Measurements from ENCODE around the gene PRKCH.

PRKCH gene

GRCh38 chr14:61381553-61381952, 60.2 kb downstream of the PRKCH start:
- Histone ChIP-seq H3K27ac (ENCODE audit: low read depth, low read length) (no peak overlapping the region), H3K36me3 (ENCODE audit: control insufficient read depth, insufficient read depth, low read length) (no peaks in the 10 kb centered on the region), H3K4me1 (ENCODE audit: control insufficient read depth, insufficient read depth, low read length) (0 out of 2 replicates have a peak, but pooled peaks cover 4% of the 10 kb centered on the region)

DNA sequence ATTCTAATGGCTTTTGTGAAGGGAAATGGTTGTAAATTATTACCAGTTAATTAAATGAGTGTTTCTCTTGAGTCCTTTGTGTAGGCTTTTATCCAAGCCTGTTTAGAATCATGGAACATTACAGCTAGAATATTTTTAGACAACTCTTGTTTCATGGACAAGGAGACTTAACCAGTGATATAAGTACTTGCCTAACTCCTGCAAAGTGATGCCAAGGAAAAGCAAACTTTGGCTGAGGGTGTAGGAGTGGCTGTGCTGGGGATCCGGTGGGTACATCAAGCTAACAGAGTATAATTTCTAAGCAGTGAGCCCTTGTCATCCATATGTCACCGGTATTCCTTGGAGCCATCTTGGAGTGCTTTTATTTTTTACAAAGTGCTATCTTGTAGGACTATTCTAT, 61.5 kb downstream of the PRKCH start:
- Histone ChIP-seq H3K27ac (ENCODE audit: low read depth, low read length) (no peak overlapping the region), H3K4me3 (ENCODE audit: low read depth, low read length) (no peak overlapping the region), H3K4me1 (ENCODE audit: control insufficient read depth, insufficient read depth, low read length) (0 out of 2 replicates have a peak, but pooled peaks cover 4% of the 10 kb centered on the region), H3K36me3 (ENCODE audit: control insufficient read depth, insufficient read depth, low read length) (no peaks in the 10 kb centered on the region), H3K27me3 (ENCODE audit: control insufficient read depth, insufficient read depth, low read length) (no peaks in the 10 kb centered on the region), H3K9me3 (ENCODE audit: control insufficient read depth, insufficient read depth, low read depth, low read length) (no peaks in the 10 kb centered on the region), H3K9ac (ENCODE audit: low read length) (no peak overlapping the region)

More at GRCh38 chr14:61381553-61381952, 60.2 kb downstream of the PRKCH start:
- Histone ChIP-seq H3K4me3 (ENCODE audit: low read depth, low read length) (no peak overlapping the region), H3K27me3 (ENCODE audit: control insufficient read depth, insufficient read depth, low read length) (no peaks in the 10 kb centered on the region), H3K9me3 (ENCODE audit: control insufficient read depth, insufficient read depth, low read depth, low read length) (peaks cover 2% of the 10 kb centered on the region; the same call in 1 of the 2 replicates), H3K9ac (ENCODE audit: low read length) (no peak overlapping the region)

- H3K9me3 ChIP-seq (ENCODE audit: control insufficient read depth, insufficient read depth, low read depth, low read length): no peaks in the 10 kb centered on the region
- H3K4me1 ChIP-seq (ENCODE audit: control insufficient read depth, insufficient read depth, low read length): no peaks in the 10 kb centered on the region
- H3K27me3 ChIP-seq (ENCODE audit: control insufficient read depth, insufficient read depth, low read length): no peaks in the 10 kb centered on the region
- H3K36me3 ChIP-seq (ENCODE audit: control insufficient read depth, insufficient read depth, low read length): no peaks in the 10 kb centered on the region
- H3K9ac ChIP-seq (ENCODE audit: low read length): no peak overlapping the region
- no peak overlapping the region for H3K27ac ChIP-seq (ENCODE audit: low read depth, low read length)
- H3K4me3 ChIP-seq (ENCODE audit: low read depth, low read length): no peak overlapping the region
Measured at GRCh38 chr14:61385002-61385685, 63.8 kb downstream of the PRKCH start.

GRCh38 chr14:61386173-61386772, 64.9 kb downstream of the PRKCH start:
- Histone ChIP-seq H3K9ac (ENCODE audit: low read length) (no peak overlapping the region), H3K27me3 (ENCODE audit: control insufficient read depth, insufficient read depth, low read length) (no peaks in the 10 kb centered on the region), H3K4me3 (ENCODE audit: low read depth, low read length) (no peak overlapping the region), H3K9me3 (ENCODE audit: control insufficient read depth, insufficient read depth, low read depth, low read length) (no peaks in the 10 kb centered on the region), H3K27ac (ENCODE audit: low read depth, low read length) (no peak overlapping the region), H3K36me3 (ENCODE audit: control insufficient read depth, insufficient read depth, low read length) (no peaks in the 10 kb centered on the region), H3K4me1 (ENCODE audit: control insufficient read depth, insufficient read depth, low read length) (no peaks in the 10 kb centered on the region)

DNA sequence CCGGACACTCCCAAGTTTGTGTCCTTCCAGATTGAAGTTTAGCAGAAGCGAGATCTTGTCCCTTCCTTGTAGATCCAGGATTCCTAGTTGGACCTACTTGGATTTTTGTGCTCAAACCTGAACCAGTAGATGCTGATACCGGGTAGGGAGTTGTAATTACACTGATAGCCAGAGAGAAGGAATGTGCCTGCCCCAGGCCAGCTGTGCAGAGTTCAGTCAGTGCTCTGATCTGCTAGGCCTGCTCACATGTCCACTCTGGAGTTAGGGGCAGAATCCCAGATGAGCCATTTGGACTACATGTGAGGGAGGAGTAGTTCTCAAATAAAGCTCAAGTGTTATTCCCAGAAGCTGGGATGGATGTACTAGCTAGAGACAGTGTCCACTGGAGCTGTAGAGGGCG, 65.7 kb downstream of the PRKCH start:
- no peaks in the 10 kb centered on the region for H3K27me3 ChIP-seq (ENCODE audit: control insufficient read depth, insufficient read depth, low read length)
- H3K9ac ChIP-seq (ENCODE audit: low read length): no peak overlapping the region
- no peak overlapping the region for H3K27ac ChIP-seq (ENCODE audit: low read depth, low read length)
- no peaks in the 10 kb centered on the region for H3K36me3 ChIP-seq (ENCODE audit: control insufficient read depth, insufficient read depth, low read length)
- no peaks in the 10 kb centered on the region for H3K4me1 ChIP-seq (ENCODE audit: control insufficient read depth, insufficient read depth, low read length)
- H3K9me3 ChIP-seq (ENCODE audit: control insufficient read depth, insufficient read depth, low read depth, low read length): no peaks in the 10 kb centered on the region
- no peak overlapping the region for H3K4me3 ChIP-seq (ENCODE audit: low read depth, low read length)

DNA sequence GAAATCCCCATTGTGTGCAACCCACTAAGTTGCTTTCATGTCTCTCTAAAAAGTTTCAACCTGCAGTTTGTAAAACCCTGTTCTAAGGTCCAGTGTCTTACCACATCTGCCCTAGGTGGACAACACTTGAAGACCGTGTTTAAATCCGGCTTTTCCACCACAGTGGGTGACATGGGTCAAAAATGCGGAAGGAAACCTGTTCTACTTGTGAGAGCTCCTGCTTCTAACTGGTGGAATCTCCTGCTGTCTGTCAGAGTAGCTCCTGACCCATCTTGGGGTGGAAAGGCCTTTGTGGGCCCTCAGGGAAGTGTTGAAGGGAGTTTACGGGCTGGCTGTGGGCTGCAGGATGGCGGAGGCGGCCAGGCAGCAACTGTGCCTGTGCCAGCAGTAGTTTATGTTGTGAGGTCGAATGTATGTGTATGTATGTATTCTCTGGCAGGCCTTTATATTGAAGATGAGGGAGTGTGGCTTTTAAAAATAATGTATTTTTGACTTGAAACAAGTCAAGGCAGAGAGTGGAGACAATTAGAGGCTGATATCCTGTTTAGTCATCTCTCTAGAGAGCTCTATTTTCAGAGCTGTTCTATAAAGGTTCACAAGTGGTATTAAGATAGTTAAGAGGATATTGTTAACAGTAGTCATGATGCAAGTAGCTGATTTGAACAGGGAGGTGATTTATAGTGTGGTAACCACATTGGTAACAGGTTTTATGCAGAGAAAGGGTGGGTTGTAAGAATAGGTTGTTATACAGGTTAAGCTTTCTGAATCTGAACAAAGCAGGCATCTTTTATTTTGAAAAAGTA, 67.0 kb downstream of the PRKCH start:
- H3K9me3 ChIP-seq (ENCODE audit: control insufficient read depth, insufficient read depth, low read depth, low read length): no peaks in the 10 kb centered on the region
- H3K27me3 ChIP-seq (ENCODE audit: control insufficient read depth, insufficient read depth, low read length): no peaks in the 10 kb centered on the region
- no peak overlapping the region for H3K4me3 ChIP-seq (ENCODE audit: low read depth, low read length)
- H3K36me3 ChIP-seq (ENCODE audit: control insufficient read depth, insufficient read depth, low read length): no peaks in the 10 kb centered on the region
- H3K4me1 ChIP-seq (ENCODE audit: control insufficient read depth, insufficient read depth, low read length): no peaks in the 10 kb centered on the region
- H3K27ac ChIP-seq (ENCODE audit: low read depth, low read length): no peak overlapping the region
- H3K9ac ChIP-seq (ENCODE audit: low read length): no peak overlapping the region

GRCh38 chr14:61388976-61389576, 67.7 kb downstream of the PRKCH start:
- Histone ChIP-seq H3K9ac (ENCODE audit: low read length) (no peak overlapping the region), H3K9me3 (ENCODE audit: control insufficient read depth, insufficient read depth, low read depth, low read length) (no peaks in the 10 kb centered on the region), H3K27me3 (ENCODE audit: control insufficient read depth, insufficient read depth, low read length) (no peaks in the 10 kb centered on the region), H3K27ac (ENCODE audit: low read depth, low read length) (no peak overlapping the region), H3K4me1 (ENCODE audit: control insufficient read depth, insufficient read depth, low read length) (no peaks in the 10 kb centered on the region), H3K4me3 (ENCODE audit: low read depth, low read length) (no peak overlapping the region), H3K36me3 (ENCODE audit: control insufficient read depth, insufficient read depth, low read length) (no peaks in the 10 kb centered on the region)

DNA sequence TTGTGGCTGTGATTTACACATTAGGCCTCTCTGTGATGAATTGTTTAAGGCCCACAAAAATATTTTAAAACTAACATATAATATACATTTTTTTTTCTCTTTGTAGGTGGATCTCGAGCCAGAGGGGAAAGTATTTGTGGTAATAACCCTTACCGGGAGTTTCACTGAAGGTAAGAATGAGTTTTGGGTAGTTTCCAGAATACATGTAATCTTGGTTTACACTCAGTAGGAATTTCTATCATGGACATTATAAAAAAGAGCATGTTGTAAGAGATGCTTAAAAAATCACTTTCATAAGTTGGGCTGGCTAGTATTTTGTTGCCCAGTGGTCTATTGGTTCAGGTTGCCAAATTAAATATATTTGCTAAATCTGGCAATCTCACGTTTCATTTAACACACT, 69.7 kb downstream of the PRKCH start:
- Histone ChIP-seq H3K27ac (ENCODE audit: low read depth, low read length) (no peak overlapping the region), H3K9ac (ENCODE audit: low read length) (no peak overlapping the region), H3K27me3 (ENCODE audit: control insufficient read depth, insufficient read depth, low read length) (no peaks in the 10 kb centered on the region), H3K36me3 (ENCODE audit: control insufficient read depth, insufficient read depth, low read length) (no peaks in the 10 kb centered on the region), H3K4me3 (ENCODE audit: low read depth, low read length) (no peak overlapping the region), H3K4me1 (ENCODE audit: control insufficient read depth, insufficient read depth, low read length) (no peaks in the 10 kb centered on the region), H3K9me3 (ENCODE audit: control insufficient read depth, insufficient read depth, low read depth, low read length) (no peaks in the 10 kb centered on the region)

- H3K36me3 ChIP-seq (ENCODE audit: control insufficient read depth, insufficient read depth, low read length): no peaks in the 10 kb centered on the region
- no peaks in the 10 kb centered on the region for H3K4me1 ChIP-seq (ENCODE audit: control insufficient read depth, insufficient read depth, low read length)
- no peaks in the 10 kb centered on the region for H3K27me3 ChIP-seq (ENCODE audit: control insufficient read depth, insufficient read depth, low read length)
Measured at GRCh38 chr14:61392297-61392696, 70.9 kb downstream of the PRKCH start.

GRCh38 chr14:61394542-61394941, 73.2 kb downstream of the PRKCH start:
- Histone ChIP-seq H3K9ac (ENCODE audit: low read length) (no peak overlapping the region), H3K27me3 (ENCODE audit: control insufficient read depth, insufficient read depth, low read length) (no peaks in the 10 kb centered on the region), H3K9me3 (ENCODE audit: control insufficient read depth, insufficient read depth, low read depth, low read length) (no peaks in the 10 kb centered on the region), H3K4me3 (ENCODE audit: low read depth, low read length) (no peak overlapping the region), H3K27ac (ENCODE audit: low read depth, low read length) (no peak overlapping the region), H3K4me1 (ENCODE audit: control insufficient read depth, insufficient read depth, low read length) (no peaks in the 10 kb centered on the region), H3K36me3 (ENCODE audit: control insufficient read depth, insufficient read depth, low read length) (no peaks in the 10 kb centered on the region)

More at GRCh38 chr14:61392297-61392696, 70.9 kb downstream of the PRKCH start:
- no peak overlapping the region for H3K4me3 ChIP-seq (ENCODE audit: low read depth, low read length)
- no peaks in the 10 kb centered on the region for H3K9me3 ChIP-seq (ENCODE audit: control insufficient read depth, insufficient read depth, low read depth, low read length)
- no peak overlapping the region for H3K9ac ChIP-seq (ENCODE audit: low read length)
- H3K27ac ChIP-seq (ENCODE audit: low read depth, low read length): no peak overlapping the region
